AG09319 (cell line): ENCODE data around the gene ALDH1A1.

Experiments used
- DNase-seq: peaks from one replicate; pipeline ENCODE4 v3.0.0-alpha.2; 2010; ENCODE audit warnings: low read depth; ENCODE audit errors: extremely low read depth
- TF ChIP-seq, protein P1 (sequence below): IDR thresholded peaks from 2 replicates; pipeline ENCODE4 v1.5.1; 2011; ENCODE audit warnings: low read depth, mild to moderate bottlenecking, inconsistent platforms, low read length, moderate library complexity

The ALDH1A1 gene

GRCh38 chr9:72933730-72934665 is 18.9 kb downstream of the ALDH1A1 start:
- TF ChIP-seq, protein P1, sequence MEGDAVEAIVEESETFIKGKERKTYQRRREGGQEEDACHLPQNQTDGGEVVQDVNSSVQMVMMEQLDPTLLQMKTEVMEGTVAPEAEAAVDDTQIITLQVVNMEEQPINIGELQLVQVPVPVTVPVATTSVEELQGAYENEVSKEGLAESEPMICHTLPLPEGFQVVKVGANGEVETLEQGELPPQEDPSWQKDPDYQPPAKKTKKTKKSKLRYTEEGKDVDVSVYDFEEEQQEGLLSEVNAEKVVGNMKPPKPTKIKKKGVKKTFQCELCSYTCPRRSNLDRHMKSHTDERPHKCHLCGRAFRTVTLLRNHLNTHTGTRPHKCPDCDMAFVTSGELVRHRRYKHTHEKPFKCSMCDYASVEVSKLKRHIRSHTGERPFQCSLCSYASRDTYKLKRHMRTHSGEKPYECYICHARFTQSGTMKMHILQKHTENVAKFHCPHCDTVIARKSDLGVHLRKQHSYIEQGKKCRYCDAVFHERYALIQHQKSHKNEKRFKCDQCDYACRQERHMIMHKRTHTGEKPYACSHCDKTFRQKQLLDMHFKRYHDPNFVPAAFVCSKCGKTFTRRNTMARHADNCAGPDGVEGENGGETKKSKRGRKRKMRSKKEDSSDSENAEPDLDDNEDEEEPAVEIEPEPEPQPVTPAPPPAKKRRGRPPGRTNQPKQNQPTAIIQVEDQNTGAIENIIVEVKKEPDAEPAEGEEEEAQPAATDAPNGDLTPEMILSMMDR: no peak
- DNase-seq: no peak

DNA sequence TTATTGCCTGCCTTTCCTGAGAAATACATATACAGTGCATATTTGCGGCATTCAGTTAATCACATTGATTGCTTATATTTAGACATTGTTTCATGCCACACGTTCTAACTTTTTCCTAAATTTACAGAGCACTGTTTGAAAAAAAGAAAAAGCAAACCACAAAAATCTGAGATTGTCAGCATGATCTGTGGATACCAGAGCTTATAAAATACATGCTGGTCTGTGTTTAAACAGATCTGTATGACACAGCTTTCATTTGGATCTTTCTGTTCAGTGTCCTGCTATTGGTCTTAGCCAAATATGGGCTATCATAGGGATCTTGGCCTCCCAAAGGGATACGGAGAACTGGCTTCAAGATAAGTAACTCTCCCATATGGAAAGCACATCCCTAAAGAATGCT is 20.2 kb downstream of the ALDH1A1 start:
- DNase-seq: no peak
- TF ChIP-seq, protein P1: no peak

DNA sequence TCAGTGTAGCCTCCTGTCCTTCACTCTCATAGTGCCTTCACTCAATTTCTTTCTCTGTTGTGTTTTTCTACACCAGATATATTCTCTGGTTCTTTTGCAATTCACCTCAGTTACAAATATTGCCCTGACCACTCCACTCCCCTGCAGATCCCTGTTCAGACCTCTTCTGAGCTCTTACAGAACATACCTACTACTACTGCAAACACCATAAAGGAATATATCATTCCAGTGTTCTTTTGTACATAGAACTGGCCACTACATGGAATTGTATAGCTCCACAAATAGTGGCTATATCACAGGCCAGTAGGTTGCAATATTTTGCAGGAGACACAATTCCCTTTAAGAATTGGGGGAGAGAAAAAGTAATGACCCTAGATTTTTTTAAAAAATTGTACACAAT is 21.0 kb downstream of the ALDH1A1 start:
- DNase-seq: no peak

GRCh38 chr9:72931437-72931836 is 21.4 kb downstream of the ALDH1A1 start:
- no peak for DNase-seq
- TF ChIP-seq, protein P1: no peak

More for the DNA sequence above, 21.0 kb downstream of the ALDH1A1 start:
- TF ChIP-seq, protein P1: no peak

DNA sequence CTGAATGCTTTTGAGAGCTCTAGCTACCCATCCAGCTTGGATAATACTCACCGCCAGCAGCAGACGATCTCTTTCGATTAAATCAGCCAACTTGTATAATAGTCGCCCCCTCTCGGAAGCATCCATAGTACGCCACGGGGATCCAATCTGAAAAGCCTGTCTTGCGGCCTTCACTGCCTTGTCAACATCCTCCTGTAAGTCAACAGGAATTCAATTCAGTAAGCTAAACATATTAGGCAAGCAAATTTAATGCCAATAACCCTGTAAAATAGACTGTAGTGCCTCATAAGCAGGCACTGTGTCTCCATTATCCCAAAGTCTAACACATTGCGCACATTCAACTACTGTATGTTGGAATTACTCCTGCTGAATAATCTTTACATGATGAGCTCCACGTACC is 22.0 kb downstream of the ALDH1A1 start:
- no peak for DNase-seq
- TF ChIP-seq, protein P1: no peak

DNA sequence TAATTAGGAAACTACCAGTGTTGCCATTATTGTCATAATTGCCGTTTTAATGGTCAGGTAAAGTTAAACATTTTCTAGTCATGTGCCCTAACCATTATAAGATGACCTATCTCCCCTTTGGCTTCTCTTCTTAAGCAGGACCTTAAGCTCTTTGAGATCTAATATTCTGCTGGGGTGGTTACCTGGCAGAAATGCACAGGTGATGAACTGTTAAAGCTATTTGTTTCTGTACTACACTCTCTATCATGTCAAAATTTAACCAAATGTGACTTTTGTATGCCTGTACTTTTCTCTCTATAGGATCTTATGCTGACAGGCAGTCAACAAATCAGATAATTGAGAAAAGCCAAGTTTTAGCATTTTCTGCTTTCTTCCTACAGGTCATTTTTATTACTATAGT is 23.3 kb downstream of the ALDH1A1 start:
- no peak for DNase-seq
- TF ChIP-seq, protein P1: no peak

GRCh38 chr9:72928042-72928507 is 24.8 kb downstream of the ALDH1A1 start:
- no peak for DNase-seq
- TF ChIP-seq, protein P1: no peak
